HEK293 (cell line): ENCODE measurements around the gene CKMT2.

Experiments
- GFI1B ChIP-seq: fragments of 450-650 bp; formaldehyde crosslinking; IDR thresholded peaks from 2 replicates; pipeline ENCODE4 v1.5.1; 2016; ENCODE audit warnings: missing biosample characterization, missing genetic modification characterization
- SP3 ChIP-seq: fragments of 450-650 bp; formaldehyde crosslinking; IDR thresholded peaks from 2 replicates; pipeline ENCODE4 v1.5.1; 2016; ENCODE audit warnings: missing biosample characterization, missing genetic modification characterization
- SP7 ChIP-seq: fragments of 450-650 bp; formaldehyde crosslinking; IDR thresholded peaks from 2 replicates; pipeline ENCODE4 v1.5.1; 2016; ENCODE audit warnings: missing biosample characterization, missing genetic modification characterization
- WT1 ChIP-seq: fragments of 450-650 bp; formaldehyde crosslinking; IDR thresholded peaks from 2 replicates; pipeline ENCODE4 v1.5.1; 2016; ENCODE audit warnings: missing biosample characterization, missing genetic modification characterization
- ZBTB20 ChIP-seq: fragments of 450-650 bp; formaldehyde crosslinking; IDR thresholded peaks from 2 replicates; pipeline ENCODE4 v1.5.1; 2016; ENCODE audit warnings: missing biosample characterization, missing genetic modification characterization
- ZBTB8A ChIP-seq: fragments of 450-650 bp; formaldehyde crosslinking; IDR thresholded peaks from 2 replicates; pipeline ENCODE4 v1.5.1; 2016; ENCODE audit warnings: missing biosample characterization, missing genetic modification characterization
- ZNF169 ChIP-seq: fragments of 450-650 bp; formaldehyde crosslinking; IDR thresholded peaks from 2 replicates; pipeline ENCODE4 v1.5.1; 2016; ENCODE audit warnings: missing biosample characterization, missing genetic modification characterization
- ZNF175 ChIP-seq: fragments of 450-650 bp; formaldehyde crosslinking; IDR thresholded peaks from 2 replicates; pipeline ENCODE4 v1.5.1; 2016; ENCODE audit warnings: missing biosample characterization, missing genetic modification characterization
- ZNF23 ChIP-seq: fragments of 450-650 bp; formaldehyde crosslinking; IDR thresholded peaks from 2 replicates; pipeline ENCODE4 v1.5.1; 2016; ENCODE audit warnings: missing biosample characterization, missing genetic modification characterization, borderline replicate concordance
- ZNF292 ChIP-seq: fragments of 450-650 bp; formaldehyde crosslinking; IDR thresholded peaks from 2 replicates; pipeline ENCODE4 v1.5.1; 2016; ENCODE audit warnings: low read depth, missing biosample characterization, missing genetic modification characterization, borderline replicate concordance
- ZNF350 ChIP-seq: fragments of 450-650 bp; formaldehyde crosslinking; IDR thresholded peaks from 2 replicates; pipeline ENCODE4 v1.5.0; 2017; ENCODE audit warnings: missing biosample characterization, mild to moderate bottlenecking, missing genetic modification characterization
- ZNF585B ChIP-seq: fragments of 450-650 bp; formaldehyde crosslinking; IDR thresholded peaks from 2 replicates; pipeline ENCODE4 v1.5.1; 2016; ENCODE audit warnings: missing biosample characterization, missing genetic modification characterization
- ZNF596 ChIP-seq: fragments of 450-650 bp; IDR thresholded peaks from 2 replicates; pipeline ENCODE4 v1.5.0; 2018; ENCODE audit warnings: missing biosample characterization, mild to moderate bottlenecking, missing genetic modification characterization, moderate library complexity
- ZNF626 ChIP-seq: fragments of 450-650 bp; sonication (Bioruptor Pico); formaldehyde crosslinking; IDR thresholded peaks from 2 replicates; pipeline ENCODE4 v1.5.1; 2018; ENCODE audit warnings: missing biosample characterization, missing genetic modification characterization, inconsistent platforms
- ZNF654 ChIP-seq: fragments of 450-650 bp; formaldehyde crosslinking; IDR thresholded peaks from 2 replicates; pipeline ENCODE4 v1.5.1; 2016; ENCODE audit warnings: low read depth, missing biosample characterization, missing genetic modification characterization
- ZNF658 ChIP-seq: fragments of 450-650 bp; formaldehyde crosslinking; IDR thresholded peaks from 2 replicates; pipeline ENCODE4; 2016; ENCODE audit warnings: missing biosample characterization, missing genetic modification characterization
- ZNF664 ChIP-seq: fragments of 450-650 bp; formaldehyde crosslinking; IDR thresholded peaks from 2 replicates; pipeline ENCODE4 v1.5.1; 2016; ENCODE audit warnings: missing biosample characterization, missing genetic modification characterization
- ZNF768 ChIP-seq: fragments of 450-650 bp; formaldehyde crosslinking; IDR thresholded peaks from 2 replicates; pipeline ENCODE4 v1.5.1; 2018; ENCODE audit warnings: missing biosample characterization, mild to moderate bottlenecking, missing genetic modification characterization
- ZNF776 ChIP-seq: fragments of 450-650 bp; formaldehyde crosslinking; IDR thresholded peaks from 2 replicates; pipeline ENCODE4 v1.5.0; 2017; ENCODE audit warnings: missing biosample characterization, missing genetic modification characterization, borderline replicate concordance
- ZNF830 ChIP-seq: fragments of 450-650 bp; IDR thresholded peaks from 2 replicates; pipeline ENCODE4 v1.5.0; 2018; ENCODE audit warnings: missing biosample characterization, missing genetic modification characterization, low read depth, mild to moderate bottlenecking, moderate library complexity
- ZSCAN16 ChIP-seq: fragments of 450-650 bp; formaldehyde crosslinking; IDR thresholded peaks from 2 replicates; pipeline ENCODE4 v1.5.1; 2016; ENCODE audit warnings: missing biosample characterization, missing genetic modification characterization
- TF ChIP-seq, protein P1 (sequence below): fragments of 450-650 bp; formaldehyde crosslinking; IDR thresholded peaks from 2 replicates; pipeline ENCODE4 v1.5.1; 2016; ENCODE audit warnings: missing biosample characterization, missing genetic modification characterization, borderline replicate concordance
- TF ChIP-seq, protein P2 (sequence below): fragments of 450-650 bp; formaldehyde crosslinking; IDR thresholded peaks from 2 replicates; pipeline ENCODE4 v1.5.1; 2016; ENCODE audit warnings: missing biosample characterization, missing genetic modification characterization
- TF ChIP-seq, protein P3 (sequence below): fragments of 450-650 bp; formaldehyde crosslinking; conservative IDR thresholded peaks from 2 replicates; pipeline ENCODE4 v1.5.1; 2016; ENCODE audit warnings: low read depth, missing biosample characterization, missing genetic modification characterization
- TF ChIP-seq, protein P4 (sequence below): fragments of 450-650 bp; formaldehyde crosslinking; IDR thresholded peaks from 2 replicates; pipeline ENCODE4 v1.5.1; 2016; ENCODE audit warnings: missing biosample characterization, missing genetic modification characterization
- TF ChIP-seq, protein P5 (sequence below): fragments of 450-650 bp; formaldehyde crosslinking; IDR thresholded peaks from 2 replicates; pipeline ENCODE4 v1.5.1; 2016; ENCODE audit warnings: missing biosample characterization, missing genetic modification characterization

The CKMT2 gene

DNA sequence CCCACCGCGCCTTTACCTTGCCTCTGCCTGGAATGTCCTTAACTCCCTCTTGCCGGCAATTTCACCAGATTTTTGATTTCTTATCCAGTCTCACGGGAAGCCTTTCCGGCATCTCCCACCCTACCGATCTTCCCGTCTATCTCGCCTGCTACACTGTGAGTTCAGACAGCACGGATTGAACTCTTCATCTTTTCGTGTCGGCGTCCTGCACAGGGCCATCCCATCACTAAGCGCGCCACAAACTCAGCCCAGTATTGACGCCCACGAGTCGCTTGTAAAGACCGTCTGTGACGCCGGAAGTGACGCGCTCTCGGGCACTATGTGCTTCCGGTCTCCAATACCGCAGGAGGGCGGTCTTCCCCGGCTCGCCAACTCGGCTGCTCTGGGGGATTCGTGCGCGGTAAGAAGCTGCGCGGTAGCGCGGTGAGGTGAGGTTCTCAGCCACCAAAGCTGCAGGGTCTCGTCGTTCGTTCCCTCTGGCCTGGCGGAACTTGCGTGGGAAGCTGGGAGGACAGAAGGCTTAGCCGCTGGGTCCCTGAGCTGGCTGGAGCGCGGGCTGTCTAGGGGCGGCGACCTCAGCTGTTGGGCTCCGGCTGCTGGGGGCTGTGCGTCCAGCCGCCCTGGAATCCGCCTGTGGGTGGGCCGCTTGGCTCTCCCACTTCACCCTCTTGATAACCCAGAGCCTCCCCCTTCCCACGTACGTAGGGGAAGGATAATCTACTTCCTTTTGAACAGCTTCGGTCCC lies 68.3 kb downstream of the CKMT2 start, which contains the start of gene ZCCHC9 (continued):
- no peak for TF ChIP-seq ZNF830 (tag by site-specific recombination)
- TF ChIP-seq ZNF776 (tag by site-specific recombination): no peak
- TF ChIP-seq ZNF350 (tag by site-specific recombination): no peak
- TF ChIP-seq ZNF169 (tag by site-specific recombination): no peak
- TF ChIP-seq ZNF626 (tag by site-specific recombination): no peak
- peak; percentile 77 for TF ChIP-seq SP7 (tag by site-specific recombination)
- peak; percentile 99 for TF ChIP-seq ZBTB8A (tag by site-specific recombination)
- no peak for TF ChIP-seq ZNF23 (tag by site-specific recombination)
- TF ChIP-seq, protein P1, sequence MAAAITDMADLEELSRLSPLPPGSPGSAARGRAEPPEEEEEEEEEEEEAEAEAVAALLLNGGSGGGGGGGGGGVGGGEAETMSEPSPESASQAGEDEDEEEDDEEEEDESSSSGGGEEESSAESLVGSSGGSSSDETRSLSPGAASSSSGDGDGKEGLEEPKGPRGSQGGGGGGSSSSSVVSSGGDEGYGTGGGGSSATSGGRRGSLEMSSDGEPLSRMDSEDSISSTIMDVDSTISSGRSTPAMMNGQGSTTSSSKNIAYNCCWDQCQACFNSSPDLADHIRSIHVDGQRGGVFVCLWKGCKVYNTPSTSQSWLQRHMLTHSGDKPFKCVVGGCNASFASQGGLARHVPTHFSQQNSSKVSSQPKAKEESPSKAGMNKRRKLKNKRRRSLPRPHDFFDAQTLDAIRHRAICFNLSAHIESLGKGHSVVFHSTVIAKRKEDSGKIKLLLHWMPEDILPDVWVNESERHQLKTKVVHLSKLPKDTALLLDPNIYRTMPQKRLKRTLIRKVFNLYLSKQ (tag by site-specific recombination): no peak
- TF ChIP-seq ZNF585B: no peak
- peak; percentile 70; the same call in 1 of the 2 replicates for TF ChIP-seq ZBTB20
- TF ChIP-seq ZNF658 (tag by site-specific recombination): no peak
- no peak for TF ChIP-seq ZSCAN16 (tag by site-specific recombination)
- TF ChIP-seq GFI1B (tag by site-specific recombination): no peak
- peak; percentile 27; the same call in 1 of the 2 replicates for TF ChIP-seq WT1 (tag by site-specific recombination)
- TF ChIP-seq, protein P2, sequence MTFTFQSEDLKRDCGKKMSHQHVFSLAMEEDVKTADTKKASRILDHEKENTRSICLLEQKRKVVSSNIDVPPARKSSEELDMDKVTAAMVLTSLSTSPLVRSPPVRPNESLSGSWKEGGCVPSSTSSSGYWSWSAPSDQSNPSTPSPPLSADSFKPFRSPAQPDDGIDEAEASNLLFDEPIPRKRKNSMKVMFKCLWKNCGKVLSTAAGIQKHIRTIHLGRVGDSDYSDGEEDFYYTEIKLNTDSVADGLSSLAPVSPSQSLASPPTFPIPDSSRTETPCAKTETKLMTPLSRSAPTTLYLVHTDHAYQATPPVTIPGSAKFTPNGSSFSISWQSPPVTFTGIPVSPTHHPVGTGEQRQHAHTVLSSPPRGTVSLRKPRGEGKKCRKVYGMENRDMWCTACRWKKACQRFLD (tag by site-specific recombination): no peak
- TF ChIP-seq ZNF654 (tag by site-specific recombination): no peak
- TF ChIP-seq, protein P3, sequence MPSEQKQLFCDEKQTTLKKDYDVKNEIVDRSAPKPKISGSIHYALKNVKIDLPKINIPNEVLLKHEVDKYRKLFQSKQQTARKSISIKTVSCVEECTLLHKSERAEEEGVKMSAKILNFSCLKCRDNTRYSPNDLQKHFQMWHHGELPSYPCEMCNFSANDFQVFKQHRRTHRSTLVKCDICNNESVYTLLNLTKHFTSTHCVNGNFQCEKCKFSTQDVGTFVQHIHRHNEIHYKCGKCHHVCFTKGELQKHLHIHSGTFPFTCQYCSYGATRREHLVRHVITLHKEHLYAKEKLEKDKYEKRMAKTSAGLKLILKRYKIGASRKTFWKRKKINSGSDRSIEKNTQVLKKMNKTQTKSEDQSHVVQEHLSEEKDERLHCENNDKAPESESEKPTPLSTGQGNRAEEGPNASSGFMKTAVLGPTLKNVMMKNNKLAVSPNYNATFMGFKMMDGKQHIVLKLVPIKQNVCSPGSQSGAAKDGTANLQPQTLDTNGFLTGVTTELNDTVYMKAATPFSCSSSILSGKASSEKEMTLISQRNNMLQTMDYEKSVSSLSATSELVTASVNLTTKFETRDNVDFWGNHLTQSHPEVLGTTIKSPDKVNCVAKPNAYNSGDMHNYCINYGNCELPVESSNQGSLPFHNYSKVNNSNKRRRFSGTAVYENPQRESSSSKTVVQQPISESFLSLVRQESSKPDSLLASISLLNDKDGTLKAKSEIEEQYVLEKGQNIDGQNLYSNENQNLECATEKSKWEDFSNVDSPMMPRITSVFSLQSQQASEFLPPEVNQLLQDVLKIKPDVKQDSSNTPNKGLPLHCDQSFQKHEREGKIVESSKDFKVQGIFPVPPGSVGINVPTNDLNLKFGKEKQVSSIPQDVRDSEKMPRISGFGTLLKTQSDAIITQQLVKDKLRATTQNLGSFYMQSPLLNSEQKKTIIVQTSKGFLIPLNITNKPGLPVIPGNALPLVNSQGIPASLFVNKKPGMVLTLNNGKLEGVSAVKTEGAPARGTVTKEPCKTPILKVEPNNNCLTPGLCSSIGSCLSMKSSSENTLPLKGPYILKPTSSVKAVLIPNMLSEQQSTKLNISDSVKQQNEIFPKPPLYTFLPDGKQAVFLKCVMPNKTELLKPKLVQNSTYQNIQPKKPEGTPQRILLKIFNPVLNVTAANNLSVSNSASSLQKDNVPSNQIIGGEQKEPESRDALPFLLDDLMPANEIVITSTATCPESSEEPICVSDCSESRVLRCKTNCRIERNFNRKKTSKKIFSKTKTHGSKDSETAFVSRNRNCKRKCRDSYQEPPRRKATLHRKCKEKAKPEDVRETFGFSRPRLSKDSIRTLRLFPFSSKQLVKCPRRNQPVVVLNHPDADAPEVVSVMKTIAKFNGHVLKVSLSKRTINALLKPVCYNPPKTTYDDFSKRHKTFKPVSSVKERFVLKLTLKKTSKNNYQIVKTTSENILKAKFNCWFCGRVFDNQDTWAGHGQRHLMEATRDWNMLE (tag by site-specific recombination): peak; percentile 97
- TF ChIP-seq SP3 (tag by site-specific recombination): peak; percentile 71
- no peak for TF ChIP-seq ZNF768 (tag by site-specific recombination)
- no peak for TF ChIP-seq ZNF292
- TF ChIP-seq, protein P4, sequence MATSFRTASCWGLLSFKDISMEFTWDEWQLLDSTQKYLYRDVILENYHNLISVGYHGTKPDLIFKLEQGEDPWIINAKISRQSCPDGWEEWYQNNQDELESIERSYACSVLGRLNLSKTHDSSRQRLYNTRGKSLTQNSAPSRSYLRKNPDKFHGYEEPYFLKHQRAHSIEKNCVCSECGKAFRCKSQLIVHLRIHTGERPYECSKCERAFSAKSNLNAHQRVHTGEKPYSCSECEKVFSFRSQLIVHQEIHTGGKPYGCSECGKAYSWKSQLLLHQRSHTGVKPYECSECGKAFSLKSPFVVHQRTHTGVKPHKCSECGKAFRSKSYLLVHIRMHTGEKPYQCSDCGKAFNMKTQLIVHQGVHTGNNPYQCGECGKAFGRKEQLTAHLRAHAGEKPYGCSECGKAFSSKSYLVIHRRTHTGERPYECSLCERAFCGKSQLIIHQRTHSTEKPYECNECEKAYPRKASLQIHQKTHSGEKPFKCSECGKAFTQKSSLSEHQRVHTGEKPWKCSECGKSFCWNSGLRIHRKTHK: no peak
- no peak for TF ChIP-seq ZNF596
- no peak for TF ChIP-seq ZNF175 (tag by site-specific recombination)
- TF ChIP-seq, protein P5, sequence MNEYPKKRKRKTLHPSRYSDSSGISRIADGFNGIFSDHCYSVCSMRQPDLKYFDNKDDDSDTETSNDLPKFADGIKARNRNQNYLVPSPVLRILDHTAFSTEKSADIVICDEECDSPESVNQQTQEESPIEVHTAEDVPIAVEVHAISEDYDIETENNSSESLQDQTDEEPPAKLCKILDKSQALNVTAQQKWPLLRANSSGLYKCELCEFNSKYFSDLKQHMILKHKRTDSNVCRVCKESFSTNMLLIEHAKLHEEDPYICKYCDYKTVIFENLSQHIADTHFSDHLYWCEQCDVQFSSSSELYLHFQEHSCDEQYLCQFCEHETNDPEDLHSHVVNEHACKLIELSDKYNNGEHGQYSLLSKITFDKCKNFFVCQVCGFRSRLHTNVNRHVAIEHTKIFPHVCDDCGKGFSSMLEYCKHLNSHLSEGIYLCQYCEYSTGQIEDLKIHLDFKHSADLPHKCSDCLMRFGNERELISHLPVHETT: peak; percentile 28; the same call in 1 of the 2 replicates
- TF ChIP-seq ZNF664: no peak
